ENCODE results near the gene GCSH.
A peak's percentile ranks its signal among the peaks of the same experiment; 100 is the strongest.

The GCSH gene

DNA sequence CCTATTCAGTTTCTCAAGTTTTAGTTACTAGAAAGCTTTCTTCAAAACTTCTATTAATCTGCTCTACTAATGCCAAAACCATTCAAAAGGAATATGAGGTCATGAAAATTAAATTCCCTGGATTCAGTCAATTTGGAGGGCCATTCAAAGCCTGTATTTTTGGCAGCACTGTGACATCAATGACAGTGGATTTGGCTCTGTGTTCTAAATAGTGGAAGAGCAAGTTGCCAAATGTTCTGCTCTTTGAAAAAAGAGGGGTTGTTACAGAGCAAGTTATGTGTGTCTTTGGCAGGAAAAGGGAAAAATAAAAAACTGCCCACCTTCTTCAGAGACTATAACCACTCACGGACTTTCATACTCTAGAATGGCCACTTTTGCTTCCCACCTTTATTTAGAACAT is 16.0 kb downstream of the GCSH start:
- Histone ChIP-seq H3K4me3 (ENCODE audit: low read depth, low read length) (no peak overlapping the region), H3K4me1 (no peaks in the 10 kb centered on the region), H3K36me3 (ENCODE audit: control insufficient read depth, insufficient read depth, low read length) (no peaks in the 10 kb centered on the region), H3K9me3 (ENCODE audit: control insufficient read depth, low read length) (no peaks in the 10 kb centered on the region), H3K4me2 (ENCODE audit: low read length) (no peak overlapping the region), H2AFZ (no peak overlapping the region), H3K9ac (no peak overlapping the region), H3K27me3 (ENCODE audit: control insufficient read depth, insufficient read depth, low read length) (no peaks in the 10 kb centered on the region), H3K27ac (no peak overlapping the region), H3K79me2 (no peaks in the 10 kb centered on the region)
- TF ChIP-seq, protein P1, sequence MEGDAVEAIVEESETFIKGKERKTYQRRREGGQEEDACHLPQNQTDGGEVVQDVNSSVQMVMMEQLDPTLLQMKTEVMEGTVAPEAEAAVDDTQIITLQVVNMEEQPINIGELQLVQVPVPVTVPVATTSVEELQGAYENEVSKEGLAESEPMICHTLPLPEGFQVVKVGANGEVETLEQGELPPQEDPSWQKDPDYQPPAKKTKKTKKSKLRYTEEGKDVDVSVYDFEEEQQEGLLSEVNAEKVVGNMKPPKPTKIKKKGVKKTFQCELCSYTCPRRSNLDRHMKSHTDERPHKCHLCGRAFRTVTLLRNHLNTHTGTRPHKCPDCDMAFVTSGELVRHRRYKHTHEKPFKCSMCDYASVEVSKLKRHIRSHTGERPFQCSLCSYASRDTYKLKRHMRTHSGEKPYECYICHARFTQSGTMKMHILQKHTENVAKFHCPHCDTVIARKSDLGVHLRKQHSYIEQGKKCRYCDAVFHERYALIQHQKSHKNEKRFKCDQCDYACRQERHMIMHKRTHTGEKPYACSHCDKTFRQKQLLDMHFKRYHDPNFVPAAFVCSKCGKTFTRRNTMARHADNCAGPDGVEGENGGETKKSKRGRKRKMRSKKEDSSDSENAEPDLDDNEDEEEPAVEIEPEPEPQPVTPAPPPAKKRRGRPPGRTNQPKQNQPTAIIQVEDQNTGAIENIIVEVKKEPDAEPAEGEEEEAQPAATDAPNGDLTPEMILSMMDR (IDR thresholded peaks at IDR 0.05) = no peak

DNA sequence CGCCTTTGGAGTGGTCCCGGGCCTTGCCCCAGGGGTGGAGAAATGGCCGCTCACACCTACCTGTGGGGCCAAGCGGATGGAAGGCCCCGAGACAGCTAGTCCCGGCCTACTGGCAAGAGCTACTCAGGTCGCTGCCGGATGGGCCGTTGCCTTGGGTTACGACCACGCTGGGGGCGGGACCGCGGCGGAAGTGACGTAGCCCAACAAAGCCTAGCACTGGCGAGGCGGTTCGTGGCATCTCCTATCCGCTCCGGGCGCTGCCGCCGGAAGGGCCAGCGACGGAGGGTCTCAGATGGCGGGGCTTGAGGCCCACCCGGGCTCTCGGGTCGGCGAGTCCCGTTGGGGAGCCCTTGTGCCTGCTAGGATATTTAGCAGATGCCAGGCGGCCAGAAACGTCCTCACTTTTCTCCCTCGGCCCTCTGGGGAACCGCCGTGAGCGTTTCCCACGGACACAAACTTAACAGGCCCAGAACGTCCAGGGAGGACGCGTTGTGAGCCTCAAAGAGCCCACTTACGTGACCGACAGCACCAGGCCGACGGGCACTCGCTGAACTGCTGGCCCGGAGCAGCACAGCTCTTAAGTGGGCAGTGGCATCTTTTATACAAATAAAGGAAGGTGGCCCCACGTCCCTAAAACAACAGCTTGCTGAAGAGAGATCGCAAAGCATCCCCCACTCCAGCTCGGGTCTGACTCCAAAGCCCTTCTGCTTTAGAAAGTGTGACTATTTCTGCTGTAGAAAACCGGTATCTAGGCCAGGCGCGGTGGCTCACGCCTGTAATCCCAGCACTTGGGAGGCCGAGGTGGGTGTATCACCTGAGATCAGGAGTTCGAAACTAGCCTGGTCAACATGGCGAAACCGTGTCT is 18.9 kb downstream of the GCSH start, which contains the start of gene C16orf46:
TSS of gene C16orf46 (minus strand) at position 163 of the 865 bp plus-strand sequence. CDS start 13,283 bp downstream, outside the sequence.
- no peaks in the 10 kb centered on the region for H3K79me2 ChIP-seq
- no peaks in the 10 kb centered on the region for H3K36me3 ChIP-seq (ENCODE audit: control insufficient read depth, insufficient read depth, low read length)
- no peaks in the 10 kb centered on the region for H3K27me3 ChIP-seq (ENCODE audit: control insufficient read depth, insufficient read depth, low read length)
- peaks cover 4% of the 10 kb centered on the region for H3K4me1 ChIP-seq
- no peaks in the 10 kb centered on the region for H3K9me3 ChIP-seq (ENCODE audit: control insufficient read depth, low read length)
- H3K4me3 ChIP-seq (ENCODE audit: low read depth, low read length) = peak within 1 kb of the TSS; percentile 78
- peak within 1 kb of the TSS; percentile 89 for H3K27ac ChIP-seq
- peak within 1 kb of the TSS; percentile 98 for H2AFZ ChIP-seq
- peak within 1 kb of the TSS; percentile 96 for H3K4me2 ChIP-seq (ENCODE audit: low read length)
- peak within 1 kb of the TSS; percentile 73 for H3K9ac ChIP-seq
- TF ChIP-seq, protein P1 (IDR thresholded peaks at IDR 0.05) = no peak

DNA sequence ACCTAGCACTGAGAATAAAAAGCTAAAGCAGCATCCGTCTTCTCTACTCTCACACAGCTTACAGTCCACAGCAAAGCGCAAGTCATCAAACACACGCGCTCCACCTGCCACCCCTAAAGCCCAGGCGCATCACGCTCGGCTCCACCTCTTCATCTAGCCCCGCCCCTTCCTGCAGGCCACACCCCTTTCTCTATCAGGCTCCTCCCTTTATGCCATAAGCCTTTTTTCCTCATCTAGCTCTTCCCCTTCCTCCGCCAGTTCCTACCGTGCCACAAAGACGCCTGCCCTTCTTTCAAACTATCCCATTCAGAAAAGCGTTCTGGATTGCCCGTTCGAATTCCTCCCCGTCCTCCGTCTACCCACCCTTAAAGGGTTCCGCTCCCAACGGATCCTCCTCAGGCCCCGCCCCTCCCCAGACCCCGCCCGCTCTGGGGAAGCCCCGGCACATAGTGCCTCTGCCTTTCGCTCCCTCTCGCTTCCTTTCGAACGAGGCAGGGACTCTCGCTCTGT is 19.6 kb downstream of the GCSH start:
- Histone ChIP-seq H3K9ac (peak overlapping the region; percentile 73), H3K36me3 (ENCODE audit: control insufficient read depth, insufficient read depth, low read length) (no peaks in the 10 kb centered on the region), H3K4me3 (ENCODE audit: low read depth, low read length) (peak overlapping the region; percentile 78), H3K4me1 (peaks cover 4% of the 10 kb centered on the region), H3K4me2 (ENCODE audit: low read length) (peak overlapping the region; percentile 96), H3K9me3 (ENCODE audit: control insufficient read depth, low read length) (no peaks in the 10 kb centered on the region), H2AFZ (peak overlapping the region; percentile 98), H3K79me2 (no peaks in the 10 kb centered on the region), H3K27ac (peak overlapping the region; percentile 89), H3K27me3 (ENCODE audit: control insufficient read depth, insufficient read depth, low read length) (no peaks in the 10 kb centered on the region)
- TF ChIP-seq, protein P1 (IDR thresholded peaks at IDR 0.05) = no peak

DNA sequence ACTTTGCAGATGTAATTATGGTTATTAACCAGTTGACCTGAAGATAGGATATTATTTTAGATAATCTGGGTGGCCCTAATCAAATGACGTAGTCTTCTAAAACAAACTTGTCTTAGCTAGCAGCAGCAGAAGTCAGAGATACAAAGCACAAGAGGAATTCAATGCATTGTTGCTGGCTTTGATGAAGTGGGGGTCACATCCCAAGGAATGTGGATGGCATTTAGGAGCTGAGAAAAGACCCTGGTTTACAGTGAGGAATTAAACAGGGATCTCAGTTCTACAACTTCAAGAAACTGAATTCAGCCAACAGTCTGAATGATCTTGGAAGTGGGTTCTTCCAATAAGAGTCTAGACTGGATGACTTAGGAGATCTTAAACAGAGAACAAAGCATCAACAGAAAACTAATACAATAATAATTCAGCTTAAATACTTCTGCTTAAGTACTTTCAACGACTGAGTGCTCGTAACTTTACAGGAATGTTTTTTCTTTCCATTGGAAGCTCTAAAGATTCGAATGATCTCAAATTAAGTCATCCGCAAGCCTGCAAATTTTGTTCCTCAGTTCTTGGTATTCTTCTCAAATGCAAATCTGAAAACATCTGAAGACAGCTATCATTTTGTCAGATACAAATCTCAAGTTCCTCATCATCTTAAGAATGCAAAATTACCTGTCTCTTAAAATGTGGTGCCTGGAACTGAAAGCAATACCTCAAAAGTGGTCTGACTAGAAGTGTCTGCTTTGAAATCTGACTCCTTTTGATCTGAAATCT is 22.4 kb downstream of the GCSH start:
- H2AFZ ChIP-seq = peak overlapping the region; percentile 18
- no peak overlapping the region for H3K4me2 ChIP-seq (ENCODE audit: low read length)
- H3K9me3 ChIP-seq (ENCODE audit: control insufficient read depth, low read length) = no peaks in the 10 kb centered on the region
- H3K27me3 ChIP-seq (ENCODE audit: control insufficient read depth, insufficient read depth, low read length) = no peaks in the 10 kb centered on the region
- peaks cover 4% of the 10 kb centered on the region for H3K4me1 ChIP-seq
- H3K36me3 ChIP-seq (ENCODE audit: control insufficient read depth, insufficient read depth, low read length) = no peaks in the 10 kb centered on the region
- TF ChIP-seq, protein P1 (IDR thresholded peaks at IDR 0.05) = no peak
- no peak overlapping the region for H3K9ac ChIP-seq
- no peak overlapping the region for H3K4me3 ChIP-seq (ENCODE audit: low read depth, low read length)
- H3K27ac ChIP-seq = no peak overlapping the region
- no peaks in the 10 kb centered on the region for H3K79me2 ChIP-seq
